CD14-positive monocyte (primary cell): ENCODE measurements around the gene PDE8B. TPM values are rescaled to one million over a fixed set of nuclear protein-coding genes. Genes with fewer than 3 reads are reported as not detected.
A peak's percentile ranks its signal among the peaks of the same experiment; 100 is the strongest.

Source experiments
- DNase-seq, 3 donors: peaks; one replicate each; pipeline ENCODE4 v3.0.0-alpha.2; 2011 to 2022
- H2AFZ ChIP-seq: 2 replicates; pipeline ENCODE4 v1.6.0; 2012; ENCODE audit warnings: mild to moderate bottlenecking, low read depth, low read length, inconsistent platforms; ENCODE audit not compliant: insufficient read depth, poor library complexity, severe bottlenecking
- H3K27ac ChIP-seq, 2 donors: 1 replicate in 1 of 2; 2 replicates in 1 of 2; pipeline ENCODE4 v1.5.1; 2012 to 2013; ENCODE audit warnings: low read length in 2 of 2, control low read depth in 1 of 2, inconsistent platforms in 1 of 2, low read depth in 1 of 2, mild to moderate bottlenecking in 1 of 2
- H3K27me3 ChIP-seq, 2 donors: one replicate each; pipeline versions ENCODE4 v1.6.0 to v1.6.1; 2011 to 2013; ENCODE audit warnings: low read length in 2 of 2; ENCODE audit not compliant: control insufficient read depth in 2 of 2, insufficient read depth in 2 of 2
- H3K36me3 ChIP-seq, 2 donors: replicated peaks in 1 of 2; 1 replicate in 1 of 2; 2 replicates in 1 of 2; pipeline versions ENCODE4 v1.5.1 to v1.6.1; 2012 to 2013; ENCODE audit warnings: low read length in 2 of 2, control low read depth in 1 of 2, inconsistent platforms in 1 of 2, mild to moderate bottlenecking in 1 of 2; ENCODE audit not compliant: insufficient read depth in 2 of 2, control insufficient read depth in 1 of 2
- H3K4me1 ChIP-seq, 2 donors: 1 replicate in 1 of 2; 2 replicates in 1 of 2; pipeline versions ENCODE4 v1.5.1 to v1.6.1; 2012 to 2013; ENCODE audit warnings: low read length in 2 of 2, control low read depth in 1 of 2, inconsistent platforms in 1 of 2, mild to moderate bottlenecking in 1 of 2, moderate library complexity in 1 of 2; ENCODE audit not compliant: insufficient read depth in 2 of 2, control insufficient read depth in 1 of 2
- H3K4me2 ChIP-seq: replicated peaks from 2 replicates; pipeline ENCODE3; 2012; ENCODE audit warnings: low read length, moderate library complexity, mild to moderate bottlenecking; ENCODE audit not compliant: poor library complexity, severe bottlenecking; ENCODE audit errors: extremely low read depth
- H3K4me3 ChIP-seq, 3 experiments: fragments of 200-600 bp in 1 of 3; sonication (generic) in 1 of 3; replicated peaks in 1 of 3; 1 replicate in 2 of 3; 2 replicates in 1 of 3; pipeline ENCODE4 v1.5.1; 2011 to 2013; ENCODE audit warnings: low read length in 3 of 3, mild to moderate bottlenecking in 3 of 3, control low read depth in 2 of 3, low read depth in 2 of 3, inconsistent platforms in 1 of 3, moderate library complexity in 1 of 3
- H3K79me2 ChIP-seq: 2 replicates; pipeline ENCODE4 v1.6.0; 2012; ENCODE audit warnings: mild to moderate bottlenecking, control low read depth, inconsistent platforms, low read length, moderate library complexity; ENCODE audit not compliant: insufficient read depth
- H3K9ac ChIP-seq: 2 replicates; pipeline ENCODE4 v1.6.0; 2017; ENCODE audit warnings: low read length, mild to moderate bottlenecking; ENCODE audit not compliant: insufficient read depth, poor library complexity, severe bottlenecking
- H3K9me3 ChIP-seq, 2 donors: replicated peaks in 1 of 2; 1 replicate in 1 of 2; 2 replicates in 1 of 2; pipeline versions ENCODE4 v1.5.1 to v1.6.1; 2012 to 2013; ENCODE audit warnings: low read length in 2 of 2, control low read depth in 1 of 2; ENCODE audit not compliant: control insufficient read depth in 1 of 2, insufficient read depth in 1 of 2
- H4K20me1 ChIP-seq: 2 replicates; pipeline ENCODE4 v1.6.0; 2012; ENCODE audit warnings: mild to moderate bottlenecking, low read length, control low read depth, moderate library complexity; ENCODE audit not compliant: insufficient read depth
- H3K27ac Mint-ChIP-seq, 7 donors: one replicate each; pipeline ENCODE4 v1.8.0; 2020; ENCODE audit warnings: mild to moderate bottlenecking in 7 of 7, mixed read lengths in 7 of 7, moderate library complexity in 6 of 7, inconsistent platforms in 2 of 7
- H3K27me3 Mint-ChIP-seq, 3 donors: one replicate each; pipeline ENCODE4 v1.8.0; 2021 to 2022; ENCODE audit warnings: low read depth in 3 of 3, mild to moderate bottlenecking in 3 of 3, mixed read lengths in 3 of 3, moderate library complexity in 3 of 3, inconsistent platforms in 1 of 3
- H3K36me3 Mint-ChIP-seq, 2 donors: one replicate each; pipeline ENCODE4 v1.8.0; 2020; ENCODE audit warnings: mixed read lengths in 2 of 2, inconsistent platforms in 1 of 2, mild to moderate bottlenecking in 1 of 2
- H3K4me1 Mint-ChIP-seq: one replicate; pipeline ENCODE4 v1.8.0; 2020; ENCODE audit warnings: mild to moderate bottlenecking, mixed read lengths
- H3K4me3 Mint-ChIP-seq, 2 donors: one replicate each; pipeline ENCODE4 v1.8.0; 2020; ENCODE audit warnings: mild to moderate bottlenecking in 2 of 2, mixed read lengths in 2 of 2, moderate library complexity in 1 of 2
- H3K9me3 Mint-ChIP-seq, 7 donors: one replicate each; pipeline ENCODE4 v1.8.0; 2020 to 2022; ENCODE audit warnings: mixed read lengths in 7 of 7, mild to moderate bottlenecking in 6 of 7, moderate library complexity in 6 of 7, inconsistent platforms in 2 of 7
- CTCF ChIP-seq: fragments of 200-600 bp; IDR thresholded peaks from one replicate; pipeline ENCODE4 v1.8.0; 2022; ENCODE audit warnings: antibody characterized with exemption, mild to moderate bottlenecking
- WGBS: methylation state at CpG from one replicate; pipeline ENCODE4 v1.1.5; 2013; ENCODE audit warnings: missing lambda C conversion rate; ENCODE audit not compliant: insufficient coverage; 5-methylcytosine and 5-hydroxymethylcytosine counted together
- intact Hi-C, 2 donors: fragments of 100-400 bp; cut with micrococcal nuclease; formaldehyde crosslinking; loops; one replicate each; pipeline versions ENCODE4 v1.15.0 to v1.15.1; 2023
- polyA plus RNA-seq, 3 donors: library from polyadenylated mRNA; depleted of rRNA in 1 of 3; unstranded in 2 of 3; stranded (reverse) in 1 of 3; fragments of 300-500 nt in 2 of 3; fragments of >200 nt in 1 of 3; fragmentation: Illumina TruSeq in 2 of 3; gene quantifications; 1 replicate in 2 of 3; 2 replicates in 1 of 3; pipeline ENCODE4 v1.2.3, GENCODE V29; 2012 to 2021

The PDE8B gene
- polyA plus RNA-seq, 3 donors: 0.11 to 0.61 (median 0.29) TPM

GRCh38 chr5:77239126-77239741 lies 28.8 kb downstream of the PDE8B start:
- Mint-ChIP-seq H3K27ac (no peak overlapping the region), H3K36me3 (no peaks in the 10 kb centered on the region), H3K4me3 (no peak overlapping the region), H3K9me3 (peaks cover 0 to 3% (median 0%) of the 10 kb centered on the region in 7 donors), H3K27me3 (peaks cover 0 to 2% (median 0%) of the 10 kb centered on the region in 3 donors), H3K4me1 (peaks cover 11% of the 10 kb centered on the region)
- peak; percentile 36 for TF ChIP-seq CTCF
- Histone ChIP-seq H3K27me3 (no peaks in the 10 kb centered on the region), H3K27ac (no peak overlapping the region), H3K9ac (no peak overlapping the region), H2AFZ (no peak overlapping the region), H3K36me3 (no peaks in the 10 kb centered on the region), H4K20me1 (no peaks in the 10 kb centered on the region), H3K4me3 (no peak overlapping the region), H3K79me2 (no peaks in the 10 kb centered on the region), H3K4me1 (peaks cover 7 to 10% of the 10 kb centered on the region in 2 donors), H3K9me3 (no peaks in the 10 kb centered on the region), H3K4me2 (no peak overlapping the region)
- peak in 1 of 3 donors; percentile 9 for DNase-seq
- no CpG with 5 or more reads among the region's 3 CpGs for WGBS
- intact Hi-C loops: no loop called here

- H3K4me3 Mint-ChIP-seq: no peak overlapping the region
- WGBS: 83% methylated on average over 1 of the region's 1 CpG
- H3K36me3 ChIP-seq: no peaks in the 10 kb centered on the region
- H3K27me3 ChIP-seq: no peaks in the 10 kb centered on the region
- H4K20me1 ChIP-seq: no peaks in the 10 kb centered on the region
- no peak for DNase-seq
- H3K79me2 ChIP-seq: no peaks in the 10 kb centered on the region
- H3K27me3 Mint-ChIP-seq: peaks cover 0 to 3% (median 0%) of the 10 kb centered on the region in 3 donors
- H3K4me1 Mint-ChIP-seq: peaks cover under 1% of the 10 kb centered on the region
- H3K9me3 ChIP-seq: no peaks in the 10 kb centered on the region
- H3K4me3 ChIP-seq: no peak overlapping the region
- peaks cover 0 to 1% of the 10 kb centered on the region in 2 donors for H3K4me1 ChIP-seq
- no peak overlapping the region for H3K9ac ChIP-seq
- no peak overlapping the region for H2AFZ ChIP-seq
- H3K36me3 Mint-ChIP-seq: no peaks in the 10 kb centered on the region
- H3K27ac Mint-ChIP-seq: no peak overlapping the region
- intact Hi-C loops: no loop called here
- H3K4me2 ChIP-seq: no peak overlapping the region
- no peaks in the 10 kb centered on the region for H3K9me3 Mint-ChIP-seq
- no peak overlapping the region for H3K27ac ChIP-seq
- TF ChIP-seq CTCF: no peak
Measured at GRCh38 chr5:77241444-77241843, 31.0 kb downstream of the PDE8B start.
